Type B pancreatic cell (in vitro differentiated cells): ENCODE measurements around the gene FKRP. TPM values are rescaled to one million over a fixed set of nuclear protein-coding genes. Genes with fewer than 3 reads are reported as not detected.
"Not testable (repeated sequence)": the region's sequence is repeated elsewhere in the genome, so short reads cannot be mapped to it uniquely, and the experiment has no call there.

Experiments used
- DNase-seq: peaks from one replicate; pipeline ENCODE4 v3.0.0; 2021; ENCODE audit warnings: mixed read lengths; ENCODE audit not compliant: unreplicated experiment; ENCODE audit errors: extremely low spot score
- H3K27ac Mint-ChIP-seq: 2 replicates; pipeline ENCODE4 v1.8.0; 2021; ENCODE audit warnings: mild to moderate bottlenecking, mixed read lengths
- H3K27me3 Mint-ChIP-seq: 2 replicates; pipeline ENCODE4 v1.8.0; 2021; ENCODE audit warnings: mixed read lengths
- H3K36me3 Mint-ChIP-seq: 2 replicates; pipeline ENCODE4 v1.8.0; 2021; ENCODE audit warnings: mixed read lengths
- H3K4me1 Mint-ChIP-seq: one replicate; pipeline ENCODE4 v1.8.0; 2021; ENCODE audit warnings: mixed read lengths; ENCODE audit not compliant: unreplicated experiment
- H3K4me3 Mint-ChIP-seq: 2 replicates; pipeline ENCODE4 v1.8.0; 2021; ENCODE audit warnings: mild to moderate bottlenecking, mixed read lengths
- H3K9me3 Mint-ChIP-seq: 2 replicates; pipeline ENCODE4 v1.8.0; 2021; ENCODE audit warnings: mixed read lengths
- microRNA-seq: library from miRNA; unstranded; fragments of <30 nt; microRNA quantifications from one replicate; pipeline ENCODE4, GENCODE V29; 2020
- total RNA-seq: library from RNA; stranded (reverse); gene quantifications from 2 replicates; pipeline ENCODE4 v1.2.1, GENCODE V29; 2021; ENCODE audit warnings: low replicate concordance
- TF ChIP-seq, protein P1 (sequence below): fragments of 200-600 bp; sonication (generic); conservative IDR thresholded peaks from 2 replicates; pipeline ENCODE4 v1.5.0; 2021; ENCODE audit warnings: antibody characterized with exemption, mild to moderate bottlenecking

The FKRP gene
- total RNA-seq, 1 donor from 2014 or later: 38.4 TPM

DNA sequence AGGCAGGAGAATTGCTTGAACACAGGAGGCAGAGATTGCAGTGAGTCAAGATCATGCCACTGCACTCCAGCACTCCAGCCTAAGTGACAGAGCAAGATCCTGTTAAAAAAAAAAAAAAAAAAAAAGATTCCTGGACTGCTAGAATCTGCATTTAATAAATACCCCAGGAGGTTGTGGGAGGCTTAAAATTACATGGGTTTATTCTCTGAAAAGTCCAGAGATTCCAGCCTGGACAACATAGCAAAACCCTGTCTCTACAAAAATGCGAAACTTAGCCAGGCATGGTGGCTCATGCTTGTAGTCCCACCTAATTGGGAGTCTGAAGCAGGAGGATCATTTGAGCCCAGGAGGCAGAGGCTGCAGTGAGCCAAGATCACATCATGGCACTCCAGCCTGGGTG is 52.0 kb downstream of the FKRP start:
- Mint-ChIP-seq H3K27me3 (no peaks in the 10 kb centered on the region), H3K4me1 (no peaks in the 10 kb centered on the region), H3K36me3 (no peaks in the 10 kb centered on the region), H3K4me3 (no peak overlapping the region), H3K9me3 (no peaks in the 10 kb centered on the region), H3K27ac (no peak overlapping the region)
- TF ChIP-seq, protein P1, sequence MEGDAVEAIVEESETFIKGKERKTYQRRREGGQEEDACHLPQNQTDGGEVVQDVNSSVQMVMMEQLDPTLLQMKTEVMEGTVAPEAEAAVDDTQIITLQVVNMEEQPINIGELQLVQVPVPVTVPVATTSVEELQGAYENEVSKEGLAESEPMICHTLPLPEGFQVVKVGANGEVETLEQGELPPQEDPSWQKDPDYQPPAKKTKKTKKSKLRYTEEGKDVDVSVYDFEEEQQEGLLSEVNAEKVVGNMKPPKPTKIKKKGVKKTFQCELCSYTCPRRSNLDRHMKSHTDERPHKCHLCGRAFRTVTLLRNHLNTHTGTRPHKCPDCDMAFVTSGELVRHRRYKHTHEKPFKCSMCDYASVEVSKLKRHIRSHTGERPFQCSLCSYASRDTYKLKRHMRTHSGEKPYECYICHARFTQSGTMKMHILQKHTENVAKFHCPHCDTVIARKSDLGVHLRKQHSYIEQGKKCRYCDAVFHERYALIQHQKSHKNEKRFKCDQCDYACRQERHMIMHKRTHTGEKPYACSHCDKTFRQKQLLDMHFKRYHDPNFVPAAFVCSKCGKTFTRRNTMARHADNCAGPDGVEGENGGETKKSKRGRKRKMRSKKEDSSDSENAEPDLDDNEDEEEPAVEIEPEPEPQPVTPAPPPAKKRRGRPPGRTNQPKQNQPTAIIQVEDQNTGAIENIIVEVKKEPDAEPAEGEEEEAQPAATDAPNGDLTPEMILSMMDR: no peak
- DNase-seq: no peak

DNA sequence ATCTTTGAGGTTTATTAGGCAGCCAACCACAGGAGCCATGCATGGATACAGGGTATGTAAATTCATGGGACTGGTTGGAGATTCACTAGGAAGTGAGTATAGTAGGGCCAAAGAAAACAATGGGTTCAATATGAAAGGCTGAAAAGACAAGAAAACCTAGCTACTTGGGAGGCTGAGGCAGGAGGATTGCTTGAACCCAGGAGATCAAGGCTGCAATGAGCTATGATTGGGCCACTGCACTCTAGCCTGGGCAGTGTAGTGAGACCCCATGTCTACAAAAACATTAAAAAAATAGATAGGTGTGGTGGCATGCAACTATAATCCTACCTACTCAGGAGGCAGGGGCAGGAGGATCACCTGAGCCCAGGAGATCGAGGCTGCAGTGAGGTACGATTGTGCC is 52.9 kb downstream of the FKRP start:
- TF ChIP-seq, protein P1: no peak
- Mint-ChIP-seq H3K9me3 (no peaks in the 10 kb centered on the region), H3K36me3 (no peaks in the 10 kb centered on the region), H3K4me3 (no peak overlapping the region), H3K27ac (no peak overlapping the region), H3K4me1 (no peaks in the 10 kb centered on the region), H3K27me3 (no peaks in the 10 kb centered on the region)
- no peak for DNase-seq

DNA sequence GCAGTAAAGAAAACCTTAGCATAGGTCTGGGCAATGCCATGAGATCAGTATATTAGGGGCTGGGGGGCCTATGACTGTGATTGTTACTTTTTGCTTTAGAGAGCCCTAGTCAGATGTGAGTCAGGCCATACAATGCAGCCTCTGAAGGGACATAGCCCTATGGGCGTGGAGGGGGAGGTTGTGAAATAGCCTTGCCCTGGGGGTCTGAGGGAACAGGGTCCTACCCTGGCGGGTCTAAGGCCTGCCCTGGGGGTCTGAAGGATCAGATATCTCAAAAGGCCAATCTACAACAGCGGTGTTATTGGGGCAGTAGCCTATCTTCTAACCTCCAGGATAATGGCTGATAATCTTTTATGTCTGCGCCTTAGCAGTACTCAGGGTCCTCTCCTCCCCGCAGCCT is 56.3 kb downstream of the FKRP start:
- Mint-ChIP-seq H3K36me3 (no peaks in the 10 kb centered on the region), H3K4me1 (no peaks in the 10 kb centered on the region), H3K9me3 (no peaks in the 10 kb centered on the region), H3K27ac (no peak overlapping the region), H3K27me3 (no peaks in the 10 kb centered on the region), H3K4me3 (no peak overlapping the region)
- no peak for DNase-seq
- TF ChIP-seq, protein P1: no peak

DNA sequence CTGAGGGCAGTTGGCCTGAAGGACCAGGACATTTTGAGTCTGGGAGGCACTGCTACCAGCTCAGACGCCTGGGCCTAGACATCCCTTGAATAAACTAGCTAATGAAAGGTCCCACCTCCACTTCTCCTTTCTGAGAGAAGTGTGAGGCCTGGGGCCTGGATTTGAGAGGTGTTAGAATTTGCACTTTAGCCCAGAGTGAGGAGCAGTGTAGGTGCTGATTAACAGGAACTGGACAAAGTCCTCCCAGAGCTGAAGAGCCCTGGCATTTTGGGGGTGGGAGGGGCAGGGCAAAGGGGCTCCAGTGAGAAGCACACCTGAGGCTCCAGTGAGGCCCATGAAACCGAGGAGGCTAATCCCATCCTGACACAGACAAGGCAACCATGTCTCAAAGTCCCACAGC is 57.7 kb downstream of the FKRP start:
- TF ChIP-seq, protein P1: no peak
- H3K27me3 Mint-ChIP-seq: no peaks in the 10 kb centered on the region
- no peak for DNase-seq
- no peaks in the 10 kb centered on the region for H3K9me3 Mint-ChIP-seq
- no peak overlapping the region for H3K27ac Mint-ChIP-seq
- H3K4me1 Mint-ChIP-seq: no peaks in the 10 kb centered on the region
- no peaks in the 10 kb centered on the region for H3K36me3 Mint-ChIP-seq
- no peak overlapping the region for H3K4me3 Mint-ChIP-seq

DNA sequence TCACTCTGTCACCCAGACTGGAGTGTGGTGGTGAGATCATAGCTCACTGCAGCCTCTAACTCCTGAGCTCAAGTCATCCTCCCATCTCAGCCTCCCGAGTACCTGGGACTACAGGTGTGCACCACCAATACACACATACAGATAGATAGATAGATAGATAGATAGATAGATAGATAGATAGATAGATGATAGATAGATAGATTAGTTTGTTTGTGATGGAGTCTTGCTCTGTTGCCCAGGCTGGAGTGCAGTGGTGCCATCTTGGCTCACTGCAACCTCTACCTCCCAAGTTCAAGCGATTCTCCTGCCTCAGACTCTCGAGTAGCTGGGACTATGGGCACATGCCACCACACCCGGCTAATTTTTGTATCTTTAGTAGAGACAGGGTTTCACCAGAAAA is 58.6 kb downstream of the FKRP start:
- DNase-seq, H3K4me1 Mint-ChIP-seq, H3K27me3 Mint-ChIP-seq, H3K9me3 Mint-ChIP-seq, H3K36me3 Mint-ChIP-seq, H3K27ac Mint-ChIP-seq, H3K4me3 Mint-ChIP-seq: not testable (repeated sequence)

DNA sequence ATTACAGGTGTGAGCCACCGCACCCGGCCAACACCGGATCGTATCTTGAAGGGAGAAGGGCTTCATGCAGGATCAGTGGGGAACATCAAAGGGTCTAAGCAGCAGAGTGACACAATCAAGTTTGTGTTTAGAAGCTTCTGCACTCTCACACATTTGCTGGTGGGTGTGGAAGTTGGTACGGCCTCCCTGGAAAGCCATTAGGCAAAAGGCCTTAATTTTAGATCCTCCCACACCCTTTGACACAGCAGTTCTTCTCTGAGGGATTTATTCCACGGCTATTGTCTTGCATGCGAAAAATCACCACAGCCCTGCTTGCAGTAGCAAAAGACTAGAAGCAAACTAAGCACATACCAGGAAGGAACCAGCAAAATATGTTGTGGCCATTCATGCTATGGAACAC is 60.8 kb downstream of the FKRP start:
- Mint-ChIP-seq H3K36me3 (no peaks in the 10 kb centered on the region), H3K27me3 (no peaks in the 10 kb centered on the region), H3K4me3 (no peak overlapping the region), H3K9me3 (no peaks in the 10 kb centered on the region), H3K27ac (no peak overlapping the region), H3K4me1 (no peaks in the 10 kb centered on the region)
- no peak for DNase-seq
- TF ChIP-seq, protein P1: no peak

Small RNAs within 50 kb of the gene (microRNA-seq; reads per million reads assigned to microRNA genes)
- 1.1 reads per million for gene MIR320E

Other genes starting within 250 kb of the FKRP start
- gene CALM3, start 144.7 kb upstream of the FKRP start, total RNA-seq: 315 and 335 TPM in 2 replicates
- 0.46 TPM in 1 of 2 replicates, not detected in the other for gene PTGIR, start 121.0 kb upstream of the FKRP start, total RNA-seq
- gene GNG8, start 109.9 kb upstream of the FKRP start, total RNA-seq: 2.4 TPM in 1 of 2 replicates, not detected in the other
- gene DACT3, start 84.9 kb upstream of the FKRP start, total RNA-seq: 1.3 and 24.5 TPM in 2 replicates
- gene PRKD2, start 28.9 kb upstream of the FKRP start, total RNA-seq: 56.8 and 70.8 TPM in 2 replicates
- 83.4 and 105 TPM in 2 replicates for gene STRN4, start 393 bp downstream of the FKRP start, total RNA-seq
- 91.4 and 137 TPM in 2 replicates for gene SLC1A5, start 42.5 kb downstream of the FKRP start, total RNA-seq
- 128 and 135 TPM in 2 replicates for gene AP2S1, start 104.8 kb downstream of the FKRP start, total RNA-seq
- 54.1 and 72.3 TPM in 2 replicates for gene ARHGAP35, start 114.9 kb downstream of the FKRP start, total RNA-seq